IMR-90 (cell line): ENCODE data around the gene CFAP299. TPM values are rescaled to one million over a fixed set of nuclear protein-coding genes. Genes with fewer than 3 reads are reported as not detected.

Source experiments
- ATAC-seq: fragments of 200-7000 bp; cut with Tn5 transposase; 2 replicates; pipeline ENCODE4 v1.9.1; 2020; ENCODE audit warnings: low read depth, mild to moderate bottlenecking, moderate library complexity
- BruUV-seq: library from RNA; stranded (reverse); fragments of 400-500 nt; replicated peaks from 2 replicates; lab custom pipeline; 2021; lab: Mats Ljungman, UMichigan
- CTCF ChIA-PET: fragments of 300-600 bp; formaldehyde crosslinking; extraction: SDS; loops from one replicate; lab custom pipeline; 2021; ENCODE audit warnings: antibody characterized with exemption; lab: Yijun Ruan, JAX
- POLR2A ChIA-PET: fragments of 300-600 bp; sonication (Branson Sonifier 250); formaldehyde crosslinking; loops from one replicate; lab custom pipeline; 2022; ENCODE audit warnings: antibody characterized with exemption; ENCODE audit not compliant: unreplicated experiment; lab: Charles Lee
- DNase-seq: peaks from one replicate; pipeline ENCODE4 v3.0.0; 2013
- H2AFZ ChIP-seq: replicated peaks from 2 replicates; pipeline ENCODE3; 2013; ENCODE audit warnings: low read length, mild to moderate bottlenecking; ENCODE audit not compliant: poor library complexity
- H2AK5ac ChIP-seq: 2 replicates; pipeline ENCODE4 v1.6.1; 2013; ENCODE audit warnings: low read depth, low read length, inconsistent platforms
- H2AK9ac ChIP-seq: replicated peaks from 2 replicates; pipeline ENCODE3; 2013; ENCODE audit warnings: mild to moderate bottlenecking, low read depth, low read length, moderate library complexity; ENCODE audit not compliant: poor library complexity
- H2BK120ac ChIP-seq: 2 replicates; pipeline ENCODE4 v1.6.1; 2013; ENCODE audit warnings: low read depth, low read length, inconsistent platforms
- H2BK15ac ChIP-seq: 3 replicates; pipeline ENCODE4 v1.6.1; 2013; ENCODE audit warnings: low read depth, low read length, inconsistent platforms
- H2BK20ac ChIP-seq: 2 replicates; pipeline ENCODE4 v1.6.1; 2013; ENCODE audit warnings: low read depth, mild to moderate bottlenecking, inconsistent platforms, low read length, moderate library complexity
- H2BK5ac ChIP-seq: 2 replicates; pipeline ENCODE4 v1.6.1; 2013; ENCODE audit warnings: mild to moderate bottlenecking, low read depth, low read length, inconsistent platforms; ENCODE audit not compliant: poor library complexity, severe bottlenecking
- H3K14ac ChIP-seq: replicated peaks from 2 replicates; pipeline ENCODE4 v1.6.1; 2013; ENCODE audit warnings: low read depth, low read length, inconsistent platforms
- H3K18ac ChIP-seq: 2 replicates; pipeline ENCODE4 v1.6.1; 2013; ENCODE audit warnings: low read depth, low read length, control low read depth
- H3K23ac ChIP-seq: 2 replicates; pipeline ENCODE4 v1.6.1; 2013; ENCODE audit warnings: low read depth, low read length, inconsistent platforms
- H3K27ac ChIP-seq: 2 replicates; pipeline ENCODE4 v1.5.1; 2013; ENCODE audit warnings: mild to moderate bottlenecking, control low read depth, low read length; ENCODE audit not compliant: insufficient read depth
- H3K27me3 ChIP-seq: 2 replicates; pipeline ENCODE4 v1.6.1; 2013; ENCODE audit warnings: low read length; ENCODE audit not compliant: control insufficient read depth, insufficient read depth
- H3K36me3 ChIP-seq: 2 replicates; pipeline ENCODE4 v1.6.1; 2013; ENCODE audit warnings: low read length, mixed read lengths; ENCODE audit not compliant: control insufficient read depth, insufficient read depth
- H3K4ac ChIP-seq: 2 replicates; pipeline ENCODE4 v1.6.1; 2013; ENCODE audit warnings: low read depth, low read length, inconsistent platforms
- H3K4me1 ChIP-seq: 2 replicates; pipeline ENCODE4 v1.6.1; 2013; ENCODE audit warnings: low read length, mixed read lengths; ENCODE audit not compliant: control insufficient read depth, insufficient read depth
- H3K4me2 ChIP-seq: 2 replicates; pipeline ENCODE4 v1.6.1; 2013; ENCODE audit warnings: low read depth, mild to moderate bottlenecking, control low read depth, low read length, moderate library complexity
- H3K4me3 ChIP-seq: 2 replicates; pipeline ENCODE4 v1.5.1; 2013; ENCODE audit warnings: low read depth, mild to moderate bottlenecking, control low read depth, low read length, moderate library complexity; ENCODE audit not compliant: insufficient read depth
- H3K56ac ChIP-seq: 2 replicates; pipeline ENCODE4 v1.6.1; 2013; ENCODE audit warnings: low read length, inconsistent platforms; ENCODE audit not compliant: insufficient read depth; ENCODE audit errors: extremely low read depth
- H3K79me1 ChIP-seq, 2 experiments: 2 replicates each; pipeline ENCODE4 v1.6.1; 2013; ENCODE audit warnings: low read length in 2 of 2, inconsistent platforms in 1 of 2, low read depth in 1 of 2
- H3K9ac ChIP-seq: 2 replicates; pipeline ENCODE4 v1.6.1; 2013; ENCODE audit warnings: low read depth, low read length, control low read depth
- H3K9me1 ChIP-seq: 2 replicates; pipeline ENCODE4 v1.6.1; 2013; ENCODE audit warnings: low read length, inconsistent platforms; ENCODE audit not compliant: insufficient read depth
- H3K9me3 ChIP-seq: 2 replicates; pipeline ENCODE4 v1.6.1; 2013; ENCODE audit warnings: low read length; ENCODE audit not compliant: control insufficient read depth, insufficient read depth
- H4K20me1 ChIP-seq: 2 replicates; pipeline ENCODE4 v1.6.1; 2013; ENCODE audit warnings: low read length, inconsistent platforms; ENCODE audit not compliant: insufficient read depth
- H4K5ac ChIP-seq: 2 replicates; pipeline ENCODE4 v1.6.1; 2013; ENCODE audit warnings: mild to moderate bottlenecking, low read depth, low read length, control low read depth
- H4K8ac ChIP-seq, 2 experiments: 2 replicates each; pipeline ENCODE4 v1.6.1; 2013; ENCODE audit warnings: low read depth in 2 of 2, low read length in 2 of 2, control low read depth in 1 of 2, inconsistent platforms in 1 of 2
- H4K91ac ChIP-seq: 2 replicates; pipeline ENCODE4 v1.6.1; 2013; ENCODE audit warnings: low read depth, low read length, inconsistent platforms; ENCODE audit not compliant: insufficient read depth
- BHLHE40 ChIP-seq: fragments of 150-350 bp; IDR thresholded peaks from 2 replicates; pipeline ENCODE4 v1.6.1; 2016; ENCODE audit warnings: mild to moderate bottlenecking, low read depth, low read length
- CEBPB ChIP-seq: IDR thresholded peaks from 2 replicates; pipeline ENCODE4 v1.6.1; 2012; ENCODE audit warnings: low read depth, low read length, improper control_type of control experiment
- CHD1 ChIP-seq: IDR thresholded peaks from 2 replicates; pipeline ENCODE4 v1.6.1; 2012; ENCODE audit warnings: low read depth, low read length, improper control_type of control experiment
- CTCF ChIP-seq: conservative IDR thresholded peaks from 2 replicates; pipeline ENCODE4 v1.5.1; 2012; ENCODE audit warnings: mild to moderate bottlenecking, low read depth, low read length, improper control_type of control experiment
- ELK1 ChIP-seq: fragments of 150-350 bp; IDR thresholded peaks from 2 replicates; pipeline ENCODE4 v1.6.1; 2016; ENCODE audit warnings: low read depth, mild to moderate bottlenecking, low read length, moderate library complexity, borderline replicate concordance
- FOS ChIP-seq: fragments of 150-350 bp; IDR thresholded peaks from 2 replicates; pipeline ENCODE4 v1.6.1; 2016; ENCODE audit warnings: low read depth, low read length
- MAFK ChIP-seq: IDR thresholded peaks from 2 replicates; pipeline ENCODE4 v1.6.1; 2012; ENCODE audit warnings: low read depth, low read length, improper control_type of control experiment
- MAZ ChIP-seq: IDR thresholded peaks from 2 replicates; pipeline ENCODE4 v1.6.1; 2012; ENCODE audit warnings: low read depth, mild to moderate bottlenecking, low read length, improper control_type of control experiment, moderate library complexity, borderline replicate concordance
- MXI1 ChIP-seq: IDR thresholded peaks from 2 replicates; pipeline ENCODE4 v1.6.1; 2012; ENCODE audit warnings: low read depth, mild to moderate bottlenecking, low read length, moderate library complexity, borderline replicate concordance
- POLR2A ChIP-seq: IDR thresholded peaks from 2 replicates; pipeline ENCODE4 v1.6.1; 2012; ENCODE audit warnings: mild to moderate bottlenecking, low read depth, low read length
- RAD21 ChIP-seq: IDR thresholded peaks from 2 replicates; pipeline ENCODE4 v1.6.1; 2012; ENCODE audit warnings: low read length, improper control_type of control experiment
- RCOR1 ChIP-seq: IDR thresholded peaks from 2 replicates; pipeline ENCODE4 v1.6.1; 2012; ENCODE audit warnings: mild to moderate bottlenecking, low read length, improper control_type of control experiment; ENCODE audit not compliant: insufficient replicate concordance
- SMC3 ChIP-seq: fragments of 150-350 bp; IDR thresholded peaks from 2 replicates; pipeline ENCODE4 v1.6.1; 2016; ENCODE audit warnings: low read depth, mild to moderate bottlenecking, antibody characterized with exemption, low read length, moderate library complexity
- USF2 ChIP-seq: fragments of 150-350 bp; IDR thresholded peaks from 2 replicates; pipeline ENCODE4 v1.6.1; 2017; ENCODE audit warnings: mild to moderate bottlenecking, antibody characterized with exemption, low read length, low read depth
- WGBS, 2 experiments: methylation state at CpG; one replicate each; pipeline versions ENCODE4 v1.1.5 to v1.1.7; 2013; ENCODE audit warnings: missing lambda C conversion rate in 2 of 2; ENCODE audit not compliant: insufficient read length in 1 of 2; ENCODE audit errors: extremely low coverage in 2 of 2; 5-methylcytosine and 5-hydroxymethylcytosine counted together
- dilution Hi-C: fragments of 300-500 bp; cut with HindIII; formaldehyde crosslinking; loops from one replicate; pipeline ENCODE4 v1.14.3; 2018; ENCODE audit warnings: low sequenced_read_pairs; ENCODE audit not compliant: unreplicated experiment
- in situ Hi-C: fragments of 300-500 bp; cut with MboI; formaldehyde crosslinking; loops from 3 replicates; pipeline ENCODE4 v1.14.3; 2019; ENCODE audit warnings: low sequenced_read_pairs, inconsistent platforms, mixed read lengths
- intact Hi-C: fragments of 100-400 bp; cut with micrococcal nuclease; formaldehyde crosslinking; loops from 2 replicates; pipeline ENCODE4 v1.10.0; 2022
- polyA plus RNA-seq, 3 experiments: library from polyadenylated mRNA; depleted of rRNA; stranded (reverse); fragments of >200 nt; gene quantifications; 2 replicates each; pipeline ENCODE4 v1.2.3, GENCODE V29; 2012; ENCODE audit warnings: low replicate concordance in 1 of 3
- total RNA-seq: library from RNA; depleted of rRNA; stranded (reverse); fragments of >200 nt; gene quantifications from 2 replicates; pipeline ENCODE4 v1.2.3, GENCODE V29; 2012

The CFAP299 gene
- total and polyA plus RNA-seq, 2 of the 4 experiments (the other 2 are of a cell fraction): 1.0 to 1.1 TPM

GRCh38 chr4:80463509-80463908 lies 128.0 kb downstream of the CFAP299 start:
- in situ Hi-C loops (no loop called here), dilution Hi-C loops (no loop called here)

More at GRCh38 chr4:80463509-80463908, 128.0 kb downstream of the CFAP299 start:
- no peaks in the 10 kb centered on the region for H3K36me3 ChIP-seq
- peaks cover 6% of the 10 kb centered on the region; the same call in 1 of the 2 replicates for H3K4me1 ChIP-seq
- no peak for DNase-seq
- H4K8ac ChIP-seq: no peak overlapping the region
- BruUV-seq: no TSS peak
- H3K4me3 ChIP-seq: no peak overlapping the region
- H3K27ac ChIP-seq: no peak overlapping the region
- H4K5ac ChIP-seq: no peak overlapping the region; the same call in 1 of the 2 replicates
- no peak overlapping the region for H3K14ac ChIP-seq
- H3K9ac ChIP-seq: no peak overlapping the region
- no peaks in the 10 kb centered on the region for H3K9me3 ChIP-seq
- no peaks in the 10 kb centered on the region for H3K27me3 ChIP-seq
- H3K4ac ChIP-seq: no peak overlapping the region
- intact Hi-C loops: no loop called here
- H3K56ac ChIP-seq: no peak overlapping the region
- H2BK5ac ChIP-seq: no peak overlapping the region
- no CpG with 5 or more reads among the region's 4 CpGs for WGBS, 2 experiments
- H3K9me1 ChIP-seq: no peaks in the 10 kb centered on the region; the same call in 1 of the 2 replicates
- H4K20me1 ChIP-seq: no peaks in the 10 kb centered on the region
- H2AK9ac ChIP-seq: no peak overlapping the region
- ChIA-PET CTCF (no interaction called here), POLR2A (no interaction called here)
- H4K91ac ChIP-seq: no peak overlapping the region
- no peak overlapping the region for H2BK120ac ChIP-seq
- H3K79me1 ChIP-seq: no peaks in the 10 kb centered on the region
- H3K23ac ChIP-seq: no peak overlapping the region
- no peak overlapping the region for H2BK20ac ChIP-seq
- H3K4me2 ChIP-seq: no peak overlapping the region
- TF ChIP-seq MAFK: no peak
- no peak for TF ChIP-seq SMC3
- TF ChIP-seq CHD1: no peak
- no peak for TF ChIP-seq ELK1
- no peak for TF ChIP-seq USF2
- TF ChIP-seq POLR2A: no peak
- TF ChIP-seq RAD21: no peak
- TF ChIP-seq RCOR1: no peak
- TF ChIP-seq CTCF: no peak
- no peak for TF ChIP-seq MAZ
- TF ChIP-seq CEBPB: no peak
- TF ChIP-seq FOS: no peak
- no peak for TF ChIP-seq MXI1
- TF ChIP-seq BHLHE40: no peak
- no peak overlapping the region for H2AK5ac ChIP-seq
- H2AFZ ChIP-seq: no peak overlapping the region
- ATAC-seq: no peak
- H2BK15ac ChIP-seq: no peak overlapping the region
- peak overlapping the region; percentile 24; the same call in 1 of the 2 replicates for H3K18ac ChIP-seq
